ENCODE results near the gene ANXA5. TPM values are rescaled to one million over a fixed set of nuclear protein-coding genes. Genes with fewer than 3 reads are reported as not detected.

The ANXA5 gene
- total RNA-seq, 1 experiment from 2014 or later, result 231 TPM

DNA sequence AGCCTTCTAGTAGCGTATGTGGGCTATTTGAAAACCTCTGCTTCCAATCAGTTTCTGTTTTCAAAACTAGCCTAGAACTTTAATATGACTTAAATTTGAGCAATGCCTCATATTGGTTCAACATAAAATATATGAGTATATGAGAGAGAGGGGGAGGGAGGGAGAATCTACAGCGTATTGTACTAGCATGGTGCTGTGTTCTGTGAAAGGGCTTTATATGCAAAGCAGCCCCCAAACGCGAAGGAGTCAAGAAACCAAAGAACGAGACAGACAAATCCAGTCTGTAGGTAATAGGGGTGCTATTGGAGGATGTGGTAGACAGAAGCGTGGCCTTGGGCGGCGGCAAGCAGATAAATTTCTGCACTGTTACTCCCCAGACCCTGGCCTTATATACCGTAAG, 784 bp upstream of the ANXA5 start:
- Histone ChIP-seq H3K56ac (ENCODE audit: insufficient read length, low read depth, low read length) (no peak overlapping the region), H2BK120ac (ENCODE audit: low read depth, low read length, poor library complexity, severe bottlenecking) (no peak overlapping the region), H3K27ac (ENCODE audit: insufficient read length, low read depth, low read length) (no peak overlapping the region), H4K8ac (replicated peaks; ENCODE audit: insufficient read length, low read depth, low read length) (no peak overlapping the region), H4K20me1 (ENCODE audit: control insufficient read depth, insufficient read depth, insufficient read length) (no peaks in the 10 kb centered on the region), H3K23ac (ENCODE audit: insufficient read length, low read depth, low read length) (no peak overlapping the region), H2BK12ac (ENCODE audit: insufficient read length, low read depth, low read length) (no peak overlapping the region), H3K79me2 (ENCODE audit: insufficient read depth, low read length) (no peaks in the 10 kb centered on the region; the same call in 1 of the 2 replicates), H2BK5ac (ENCODE audit: insufficient read length, low read length) (no peak overlapping the region), H3K27me3 (ENCODE audit: insufficient read depth, low read length) (no peaks in the 10 kb centered on the region), H3K18ac (ENCODE audit: insufficient read length, low read depth, low read length) (no peak overlapping the region), H3K9me3 (ENCODE audit: control insufficient read depth, low read depth, low read length) (no peaks in the 10 kb centered on the region), H2AFZ (ENCODE audit: low read length) (no peak overlapping the region), H3K4me1 (ENCODE audit: insufficient read depth, low read length) (no peaks in the 10 kb centered on the region; the same call in 1 of the 2 replicates), H3K79me1 (ENCODE audit: insufficient read depth, low read depth, low read length, poor library complexity, severe bottlenecking) (no peaks in the 10 kb centered on the region), H4K5ac (ENCODE audit: insufficient read length, low read depth, low read length) (no peak overlapping the region), H3T11ph (ENCODE audit: low read length) (no peak overlapping the region), H2BK15ac (ENCODE audit: low read depth, low read length) (no peak overlapping the region), H3K23me2 (ENCODE audit: insufficient read length, low read depth, low read length, poor library complexity, severe bottlenecking) (peaks cover 9% of the 10 kb centered on the region), H3K9ac (ENCODE audit: extremely low read depth, insufficient read length, low read length) (peak overlapping the region; percentile 63), H2AK5ac (ENCODE audit: insufficient read length, low read length) (no peak overlapping the region), H3K14ac (ENCODE audit: insufficient read depth, low read length) (no peak overlapping the region), H3K4me2 (ENCODE audit: insufficient read depth, insufficient read length, low read length) (peak overlapping the region; percentile 88), H3K4ac (ENCODE audit: low read depth, low read length) (no peak overlapping the region), H4K91ac (ENCODE audit: insufficient read length, low read depth, low read length) (no peak overlapping the region), H2BK20ac (ENCODE audit: low read depth, low read length, poor library complexity, severe bottlenecking) (no peak overlapping the region)
- Mint-ChIP-seq H3K4me1 (peaks cover 26 to 36% of the 10 kb centered on the region in 2 experiments), H3K9me3 (peaks cover 4% of the 10 kb centered on the region in 2 experiments; a peak in 4 of 5 replicates), H3K4me3 (peak overlapping the region; percentile 85 to 95), H3K27ac (peak overlapping the region in 1 of 3 experiments; percentile 39; a peak in 2 of 7 replicates), H3K36me3 (ENCODE audit: insufficient read depth in 1 of 3, low read depth in 3 of 3) (peaks cover 0 to 15% (median 6%) of the 10 kb centered on the region in 3 experiments; a peak in 6 of 7 replicates), H3K27me3 (ENCODE audit: low read depth) (peaks cover 1% of the 10 kb centered on the region; the same call in 1 of the 2 replicates)
- DNase-seq, result no peak
- WGBS (ENCODE audit: extremely low coverage, insufficient read length, low lambda C conversion rate), result no CpG with 5 or more reads among the region's 9 CpGs
- TF ChIP-seq, protein P1, sequence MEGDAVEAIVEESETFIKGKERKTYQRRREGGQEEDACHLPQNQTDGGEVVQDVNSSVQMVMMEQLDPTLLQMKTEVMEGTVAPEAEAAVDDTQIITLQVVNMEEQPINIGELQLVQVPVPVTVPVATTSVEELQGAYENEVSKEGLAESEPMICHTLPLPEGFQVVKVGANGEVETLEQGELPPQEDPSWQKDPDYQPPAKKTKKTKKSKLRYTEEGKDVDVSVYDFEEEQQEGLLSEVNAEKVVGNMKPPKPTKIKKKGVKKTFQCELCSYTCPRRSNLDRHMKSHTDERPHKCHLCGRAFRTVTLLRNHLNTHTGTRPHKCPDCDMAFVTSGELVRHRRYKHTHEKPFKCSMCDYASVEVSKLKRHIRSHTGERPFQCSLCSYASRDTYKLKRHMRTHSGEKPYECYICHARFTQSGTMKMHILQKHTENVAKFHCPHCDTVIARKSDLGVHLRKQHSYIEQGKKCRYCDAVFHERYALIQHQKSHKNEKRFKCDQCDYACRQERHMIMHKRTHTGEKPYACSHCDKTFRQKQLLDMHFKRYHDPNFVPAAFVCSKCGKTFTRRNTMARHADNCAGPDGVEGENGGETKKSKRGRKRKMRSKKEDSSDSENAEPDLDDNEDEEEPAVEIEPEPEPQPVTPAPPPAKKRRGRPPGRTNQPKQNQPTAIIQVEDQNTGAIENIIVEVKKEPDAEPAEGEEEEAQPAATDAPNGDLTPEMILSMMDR (conservative IDR thresholded peaks at IDR 0.05), result no peak
